22Rv1 (cell line): Measurements from ENCODE around the gene TTF2.

Experiments
- H3K27ac ChIP-seq: fragments of 450-650 bp; 2 replicates; pipeline ENCODE4 v1.5.1; 2017
- CTCF ChIP-seq: fragments of 450-650 bp; IDR thresholded peaks from 2 replicates; pipeline ENCODE4 v1.5.1; 2017; ENCODE audit warnings: mild to moderate bottlenecking
- ZFX ChIP-seq: fragments of 450-650 bp; IDR thresholded peaks from 2 replicates; pipeline ENCODE4 v1.6.1; 2017; ENCODE audit warnings: antibody characterized with exemption, borderline replicate concordance

TTF2 gene

GRCh38 chr1:117070124-117070523, 10.0 kb downstream of the TTF2 start:
- TF ChIP-seq CTCF (no peak), ZFX (no peak)
- H3K27ac ChIP-seq, result no peak overlapping the region

DNA sequence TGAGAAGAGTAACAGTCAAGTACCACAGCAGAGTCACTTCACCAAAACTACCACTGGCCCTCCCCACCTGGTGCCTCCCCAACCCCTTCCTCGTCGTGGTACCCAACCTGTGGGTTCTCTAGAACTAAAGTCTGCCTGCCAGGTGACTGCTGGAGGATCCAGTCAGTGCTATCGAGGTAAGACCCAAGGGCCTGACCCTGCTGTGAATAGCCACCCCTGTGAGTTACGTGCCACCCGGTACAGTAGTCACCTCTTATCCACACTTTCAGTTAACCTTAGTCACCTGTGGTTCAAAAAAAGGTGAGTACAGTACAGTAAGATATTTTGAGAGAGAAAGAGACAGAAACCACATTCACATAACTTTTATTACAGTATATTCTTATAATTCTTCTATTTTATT, 16.5 kb downstream of the TTF2 start:
- no peak for TF ChIP-seq ZFX
- TF ChIP-seq CTCF, result no peak
- H3K27ac ChIP-seq, result no peak overlapping the region

DNA sequence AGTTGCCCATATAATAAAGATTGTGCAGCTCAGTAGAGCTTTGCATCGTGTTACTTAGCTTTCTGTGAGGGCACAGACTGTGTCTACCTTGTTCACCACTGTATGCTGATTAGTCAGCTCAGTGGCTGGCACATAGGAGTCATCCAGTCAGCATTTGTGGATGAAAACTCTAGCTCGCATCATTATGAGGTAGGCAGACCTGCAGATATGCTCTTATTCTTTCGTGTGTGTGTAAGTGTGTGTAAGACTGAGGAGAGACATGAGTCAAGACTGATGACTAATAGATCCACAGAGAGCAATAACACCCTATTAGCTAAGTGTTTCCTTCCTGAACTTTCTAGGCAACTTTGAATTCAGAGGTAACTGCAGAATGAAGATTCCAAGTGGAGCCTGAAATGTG, 17.1 kb downstream of the TTF2 start:
- H3K27ac ChIP-seq, result no peak overlapping the region

DNA sequence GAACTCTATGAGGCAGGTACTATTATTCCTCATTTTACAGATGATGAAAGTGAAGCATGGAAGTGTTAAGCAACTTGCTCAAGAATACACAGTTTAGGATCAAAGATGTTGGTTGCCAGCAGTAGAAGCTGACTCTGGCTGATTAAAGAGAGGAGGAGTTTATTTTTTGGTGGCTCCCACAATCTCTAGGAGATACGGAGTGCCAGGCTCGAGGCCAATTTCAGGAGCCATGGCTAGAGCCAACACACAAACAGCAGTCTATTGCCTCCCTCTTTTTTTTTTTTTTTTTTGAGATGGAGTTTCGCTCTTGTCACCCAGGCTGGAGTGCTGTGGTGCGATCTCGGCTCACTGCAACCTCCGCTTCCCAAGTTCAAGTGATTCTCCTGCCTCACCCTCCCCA, 19.6 kb downstream of the TTF2 start:
- no peak for TF ChIP-seq CTCF
- no peak for TF ChIP-seq ZFX
- no peak overlapping the region for H3K27ac ChIP-seq

More for the DNA sequence above, 17.1 kb downstream of the TTF2 start:
- TF ChIP-seq ZFX (no peak), CTCF (no peak)

- no peak overlapping the region for H3K27ac ChIP-seq
- TF ChIP-seq CTCF (no peak), ZFX (no peak)
Measured at GRCh38 chr1:117084231-117084630, 24.1 kb downstream of the TTF2 start.

DNA sequence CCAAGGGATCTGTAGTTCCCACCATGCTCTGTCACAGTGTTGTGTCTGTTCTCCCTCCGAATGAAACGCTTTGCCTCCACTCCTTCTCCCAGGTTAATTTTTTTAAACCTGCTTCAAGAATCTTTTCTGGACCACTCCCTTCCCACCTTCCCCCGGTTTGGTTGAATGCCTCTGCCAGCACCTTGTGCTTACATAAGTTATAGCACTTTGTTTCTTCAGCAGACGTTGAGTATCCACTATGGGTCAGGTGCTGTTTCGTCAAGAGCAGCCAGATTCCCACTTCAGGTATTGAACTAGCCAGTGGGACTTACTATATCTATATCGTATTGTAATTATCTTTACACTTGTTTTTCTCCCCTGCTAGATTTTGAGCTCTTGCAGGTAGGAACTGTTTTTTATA, 27.6 kb downstream of the TTF2 start:
- no peak overlapping the region for H3K27ac ChIP-seq
- no peak for TF ChIP-seq ZFX
- no peak for TF ChIP-seq CTCF

- H3K27ac ChIP-seq, result no peak overlapping the region
- no peak for TF ChIP-seq ZFX
- no peak for TF ChIP-seq CTCF
Measured at GRCh38 chr1:117089996-117090395, 29.9 kb downstream of the TTF2 start.
